Tibial nerve (tissue), 4 donors: ENCODE data around the gene CLMN.

ENCODE experiments used
- EP300 ChIP-seq, 2 donors: sonication (generic); formaldehyde crosslinking; IDR thresholded peaks; one replicate each; pipeline ENCODE4 v1.6.1; 2017; ENCODE audit warnings: antibody characterized with exemption in 2 of 2, mild to moderate bottlenecking in 1 of 2
- TF ChIP-seq, protein P1 (sequence below), 5 experiments: fragments of 200-600 bp in 3 of 5; fragments of 450-650 bp in 2 of 5; sonication (generic) in 3 of 5; IDR thresholded peaks; one replicate each; pipeline ENCODE4 v1.5.1; 2016 to 2019; ENCODE audit warnings: antibody characterized with exemption in 5 of 5, mild to moderate bottlenecking in 3 of 5, moderate library complexity in 2 of 5

DNA sequence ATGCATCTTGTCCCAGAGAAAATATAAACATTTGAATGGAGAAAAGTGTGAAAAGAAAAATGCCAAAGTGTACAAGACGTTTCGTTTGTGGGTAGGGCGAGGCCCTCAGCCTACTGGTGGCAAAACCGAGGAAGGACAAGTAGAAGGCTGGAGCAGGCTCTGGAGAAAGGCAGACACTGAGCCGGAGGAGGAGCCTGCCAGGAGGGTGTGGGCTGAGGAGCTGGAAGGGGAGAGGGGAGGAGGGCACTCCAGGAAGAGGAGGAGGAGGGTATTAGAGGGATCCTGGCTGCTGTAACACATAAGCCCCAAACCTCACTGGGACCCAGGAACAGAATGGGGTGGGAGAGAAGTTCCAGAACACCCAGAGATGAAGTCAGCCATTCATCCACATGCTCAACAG is 47.7 kb downstream of the CLMN start:
- TF ChIP-seq, protein P1, sequence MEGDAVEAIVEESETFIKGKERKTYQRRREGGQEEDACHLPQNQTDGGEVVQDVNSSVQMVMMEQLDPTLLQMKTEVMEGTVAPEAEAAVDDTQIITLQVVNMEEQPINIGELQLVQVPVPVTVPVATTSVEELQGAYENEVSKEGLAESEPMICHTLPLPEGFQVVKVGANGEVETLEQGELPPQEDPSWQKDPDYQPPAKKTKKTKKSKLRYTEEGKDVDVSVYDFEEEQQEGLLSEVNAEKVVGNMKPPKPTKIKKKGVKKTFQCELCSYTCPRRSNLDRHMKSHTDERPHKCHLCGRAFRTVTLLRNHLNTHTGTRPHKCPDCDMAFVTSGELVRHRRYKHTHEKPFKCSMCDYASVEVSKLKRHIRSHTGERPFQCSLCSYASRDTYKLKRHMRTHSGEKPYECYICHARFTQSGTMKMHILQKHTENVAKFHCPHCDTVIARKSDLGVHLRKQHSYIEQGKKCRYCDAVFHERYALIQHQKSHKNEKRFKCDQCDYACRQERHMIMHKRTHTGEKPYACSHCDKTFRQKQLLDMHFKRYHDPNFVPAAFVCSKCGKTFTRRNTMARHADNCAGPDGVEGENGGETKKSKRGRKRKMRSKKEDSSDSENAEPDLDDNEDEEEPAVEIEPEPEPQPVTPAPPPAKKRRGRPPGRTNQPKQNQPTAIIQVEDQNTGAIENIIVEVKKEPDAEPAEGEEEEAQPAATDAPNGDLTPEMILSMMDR (IDR thresholded peaks at IDR 0.05) = no peak
- no peak for TF ChIP-seq EP300 (IDR thresholded peaks at IDR 0.05)
